Esophagus muscularis mucosa (tissue), 4 donors: ENCODE data around the gene FAM184B. TPM values are rescaled to one million over a fixed set of nuclear protein-coding genes. Genes with fewer than 3 reads are reported as not detected.

Experiments used
- DNase-seq: peaks from one replicate; pipeline ENCODE4 v3.0.0-alpha.2; 2017; ENCODE audit errors: extremely low spot score
- H3K27ac ChIP-seq, 4 donors: fragments of 200-600 bp; sonication (generic); replicated peaks in 1 of 4; 1 replicate in 3 of 4; 2 replicates in 1 of 4; pipeline ENCODE4 v1.5.1; 2016 to 2019; ENCODE audit warnings: mild to moderate bottlenecking in 1 of 4
- H3K27me3 ChIP-seq, 4 donors: fragments of 200-600 bp; sonication (generic); one replicate each; pipeline versions ENCODE4 v1.5.1 to v1.6.0; 2016 to 2019
- H3K36me3 ChIP-seq, 4 donors: fragments of 200-600 bp; sonication (generic); one replicate each; pipeline ENCODE4 v1.5.1; 2016 to 2019
- H3K4me1 ChIP-seq, 4 donors: fragments of 200-600 bp; sonication (generic); one replicate each; pipeline ENCODE4 v1.5.1; 2016 to 2019
- H3K4me3 ChIP-seq, 4 donors: fragments of 200-600 bp; sonication (generic); 1 replicate in 2 of 4; 2 replicates in 2 of 4; pipeline ENCODE4 v1.5.1; 2016 to 2019; ENCODE audit warnings: mild to moderate bottlenecking in 4 of 4, moderate library complexity in 1 of 4
- H3K9me3 ChIP-seq, 4 donors: fragments of 200-600 bp; sonication (generic); 1 replicate in 3 of 4; 2 replicates in 1 of 4; pipeline ENCODE4 v1.5.1; 2016 to 2019
- CTCF ChIP-seq, 3 experiments: fragments of 200-600 bp in 2 of 3; fragments of 450-650 bp in 1 of 3; sonication (generic) in 2 of 3; IDR thresholded peaks; one replicate each; pipeline ENCODE4 v1.5.1; 2017 to 2019; ENCODE audit warnings: antibody characterized with exemption in 3 of 3, mild to moderate bottlenecking in 2 of 3, moderate library complexity in 1 of 3
- EP300 ChIP-seq: sonication (generic); formaldehyde crosslinking; IDR thresholded peaks from one replicate; pipeline ENCODE4 v1.6.1; 2017; ENCODE audit warnings: antibody characterized with exemption
- POLR2A ChIP-seq: fragments of 450-650 bp; IDR thresholded peaks from one replicate; pipeline ENCODE4 v1.6.1; 2017; ENCODE audit warnings: antibody characterized with exemption, moderate library complexity, mild to moderate bottlenecking, low read depth
- POLR2AphosphoS5 ChIP-seq, 2 donors: sonication (generic); formaldehyde crosslinking; IDR thresholded peaks; one replicate each; pipeline ENCODE4 v1.6.1; 2017; ENCODE audit warnings: antibody characterized with exemption in 2 of 2
- WGBS: methylation state at CpG from one replicate; pipeline ENCODE4 v1.1.5; 2018; 5-methylcytosine and 5-hydroxymethylcytosine counted together
- intact Hi-C: fragments of 100-400 bp; cut with DNase I; formaldehyde crosslinking; loops from one replicate; pipeline ENCODE4 v1.15.1; 2023
- total RNA-seq, 4 donors: library from RNA; depleted of rRNA; stranded (reverse); fragments of >200 nt; gene quantifications; one replicate each; pipeline versions ENCODE4 v1.1.0 to v1.2.1, GENCODE V29; 2016

Gene FAM184B
- total RNA-seq, 4 donors from 2014 or later, result not detected

GRCh38 chr4:17636696-17637622 lies 144.5 kb downstream of the FAM184B start:
- Histone ChIP-seq H3K27ac (no peak overlapping the region), H3K27me3 (peaks cover 0 to 4% (median 0%) of the 10 kb centered on the region in 4 donors), H3K4me1 (peaks cover 0 to 10% (median 8%) of the 10 kb centered on the region in 4 donors), H3K9me3 (no peaks in the 10 kb centered on the region), H3K4me3 (no peak overlapping the region), H3K36me3 (peaks cover 26 to 47% (median 38%) of the 10 kb centered on the region in 4 donors)
- intact Hi-C loops, result loop anchor here (2.0 kb wide), 1 partner anchor 86 kb away; no protein-coding TSS in a partner anchor
- DNase-seq, result no peak
- TF ChIP-seq POLR2A, result no peak
- TF ChIP-seq EP300, result no peak
- peak in 1 of 2 donors; percentile 50 for TF ChIP-seq POLR2AphosphoS5 (IDR thresholded peaks at IDR 0.05)
- peak; percentile 78 to 96 (median 79) for TF ChIP-seq CTCF (IDR thresholded peaks at IDR 0.05)
- WGBS, result 57% methylated on average over 30 of the region's 32 CpGs

- H3K4me3 ChIP-seq, result no peak overlapping the region
- no peaks in the 10 kb centered on the region for H3K9me3 ChIP-seq
- H3K36me3 ChIP-seq, result peaks cover 26 to 53% (median 44%) of the 10 kb centered on the region in 4 donors
- intact Hi-C loops, result loop anchor here (2.0 kb wide), 1 partner anchor 86 kb away; no protein-coding TSS in a partner anchor
- TF ChIP-seq POLR2AphosphoS5 (IDR thresholded peaks at IDR 0.05) (no peak), CTCF (IDR thresholded peaks at IDR 0.05) (no peak), EP300 (no peak), POLR2A (no peak)
- peaks cover 0 to 8% (median 6%) of the 10 kb centered on the region in 4 donors for H3K4me1 ChIP-seq
- no peaks in the 10 kb centered on the region for H3K27me3 ChIP-seq
- H3K27ac ChIP-seq, result no peak overlapping the region
- 80% methylated on average over 14 of the region's 17 CpGs for WGBS
- no peak for DNase-seq
Observed at GRCh38 chr4:17636341-17636695, 145.1 kb downstream of the FAM184B start.

DNA sequence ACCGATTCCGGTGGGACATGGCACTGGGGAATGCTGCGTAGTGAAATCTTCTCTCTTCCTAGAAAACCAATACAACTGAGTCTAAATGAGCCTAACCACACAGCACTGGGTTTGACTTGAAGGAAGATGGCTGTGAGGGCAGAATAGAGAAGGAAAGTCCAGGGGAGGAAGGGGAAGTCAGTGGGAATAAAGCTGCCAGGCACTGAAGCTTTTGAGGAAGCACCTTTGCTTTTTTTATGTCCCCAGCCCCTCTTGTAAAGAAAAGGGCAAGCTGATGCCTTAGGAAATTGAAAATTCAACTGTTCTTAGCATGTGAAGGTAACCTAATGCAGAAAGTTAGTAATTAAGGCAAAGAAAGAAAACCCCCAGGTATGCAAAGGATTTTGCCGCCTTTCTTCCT lies 146.4 kb downstream of the FAM184B start:
- Histone ChIP-seq H3K4me3 (no peak overlapping the region), H3K27me3 (no peaks in the 10 kb centered on the region), H3K27ac (no peak overlapping the region), H3K36me3 (peaks cover 26 to 66% (median 57%) of the 10 kb centered on the region in 4 donors), H3K4me1 (peaks cover 0 to 8% (median 6%) of the 10 kb centered on the region in 4 donors), H3K9me3 (no peaks in the 10 kb centered on the region)
- TF ChIP-seq POLR2AphosphoS5 (IDR thresholded peaks at IDR 0.05) (no peak), POLR2A (no peak), CTCF (IDR thresholded peaks at IDR 0.05) (no peak), EP300 (no peak)
- intact Hi-C loops, result no loop called here
- WGBS, result 96% methylated on average over 4 of the region's 4 CpGs
- no peak for DNase-seq

DNA sequence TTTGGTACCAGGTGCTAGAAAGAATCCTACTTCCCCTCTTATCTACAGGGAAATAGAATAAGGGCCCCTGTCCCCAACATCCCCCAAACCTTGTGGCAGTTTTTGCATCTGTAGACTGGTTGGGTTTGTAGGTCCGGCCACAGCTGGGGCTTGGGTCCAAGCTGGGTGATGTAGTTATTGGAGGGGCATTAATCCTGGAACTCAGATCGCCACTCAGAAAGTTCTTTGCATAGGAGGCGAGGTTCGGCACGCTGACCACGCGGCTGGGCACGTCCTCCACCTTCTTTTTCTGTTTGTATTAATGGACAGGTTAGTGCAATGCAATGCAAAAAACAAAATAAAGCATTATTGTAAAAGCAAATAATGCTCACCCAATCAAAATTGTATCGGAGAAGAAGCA lies 147.8 kb downstream of the FAM184B start:
- H3K9me3 ChIP-seq, result no peaks in the 10 kb centered on the region
- H3K27me3 ChIP-seq, result no peaks in the 10 kb centered on the region
- H3K4me1 ChIP-seq, result peaks cover 0 to 8% (median 6%) of the 10 kb centered on the region in 4 donors
- H3K4me3 ChIP-seq, result no peak overlapping the region
- DNase-seq, result no peak
- 96% methylated on average over 8 of the region's 9 CpGs for WGBS
- no peak overlapping the region for H3K27ac ChIP-seq
- peaks cover 26 to 81% (median 69%) of the 10 kb centered on the region in 4 donors for H3K36me3 ChIP-seq
- intact Hi-C loops, result no loop called here
- TF ChIP-seq POLR2A (no peak), EP300 (no peak), POLR2AphosphoS5 (IDR thresholded peaks at IDR 0.05) (no peak), CTCF (IDR thresholded peaks at IDR 0.05) (no peak)
